Neutrophil (primary cell): ENCODE results near the gene GMNN.
A peak's percentile ranks its signal among the peaks of the same experiment; 100 is the strongest.

Experiments
- H3K27ac ChIP-seq: fragments of 200-600 bp; sonication (generic); 2 replicates; pipeline ENCODE4 v1.5.1; 2016; ENCODE audit warnings: mild to moderate bottlenecking, moderate library complexity
- H3K27me3 ChIP-seq: fragments of 200-600 bp; sonication (generic); 2 replicates; pipeline ENCODE4 v1.6.0; 2016; ENCODE audit warnings: mild to moderate bottlenecking
- H3K36me3 ChIP-seq: fragments of 200-600 bp; sonication (generic); 2 replicates; pipeline ENCODE4 v1.5.1; 2017
- H3K4me1 ChIP-seq, 2 experiments: fragments of 200-600 bp in 1 of 2; sonication (generic) in 1 of 2; 1 replicate in 1 of 2; 2 replicates in 1 of 2; pipeline versions ENCODE4 v1.5.1 to v1.6.1; 2013 to 2016; ENCODE audit warnings: low read depth in 1 of 2, low read length in 1 of 2, mild to moderate bottlenecking in 1 of 2, moderate library complexity in 1 of 2; ENCODE audit not compliant: control insufficient read depth in 1 of 2, insufficient read depth in 1 of 2
- H3K4me3 ChIP-seq, 2 experiments: fragments of 200-600 bp in 1 of 2; sonication (generic) in 1 of 2; 1 replicate in 1 of 2; 2 replicates in 1 of 2; pipeline ENCODE4 v1.5.1; 2013 to 2016; ENCODE audit warnings: low read depth in 1 of 2, low read length in 1 of 2, mild to moderate bottlenecking in 1 of 2, moderate library complexity in 1 of 2
- H3K9me3 ChIP-seq: fragments of 200-600 bp; sonication (generic); 2 replicates; pipeline ENCODE4 v1.5.1; 2016
- TF ChIP-seq, protein P1 (sequence below): fragments of 200-600 bp; sonication (generic); IDR thresholded peaks from 2 replicates; pipeline ENCODE4 v1.5.1; 2016; ENCODE audit warnings: antibody characterized with exemption

The GMNN gene

DNA sequence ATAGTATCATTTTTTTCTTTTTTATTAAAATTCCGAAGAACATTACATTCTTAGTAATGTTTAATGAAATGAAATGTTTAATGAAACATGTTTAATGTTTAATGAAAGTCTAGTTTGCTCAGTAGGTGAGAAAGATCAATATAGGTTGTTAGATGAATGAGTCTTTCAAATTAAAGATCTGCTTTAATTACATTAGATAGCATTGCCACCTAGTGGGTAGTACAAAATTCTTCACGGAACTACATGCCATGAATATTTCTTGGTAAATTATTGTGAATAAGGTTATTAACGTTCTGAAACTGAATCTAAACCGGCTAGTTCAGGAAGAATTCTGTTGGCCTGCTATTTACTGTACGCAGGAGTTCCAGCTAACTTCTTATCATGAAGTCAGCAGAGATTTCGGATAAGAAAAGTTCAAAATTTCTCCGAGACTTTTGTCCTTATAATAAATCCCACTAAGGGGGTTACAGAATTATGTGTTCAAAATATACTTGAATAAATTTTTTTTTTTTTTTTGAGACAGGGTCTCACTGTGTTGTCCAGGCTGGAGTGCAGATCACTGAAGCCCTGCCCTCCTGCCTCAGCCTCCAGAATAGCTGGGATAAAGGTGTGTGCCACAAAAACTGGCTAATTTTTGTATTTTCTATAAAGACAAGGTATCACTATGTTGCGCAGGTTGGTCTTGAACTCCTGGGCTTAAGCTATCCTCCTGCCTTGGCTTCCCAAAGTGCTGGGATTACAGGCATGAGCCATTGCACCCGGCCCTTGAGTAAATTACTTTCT, 7.9 kb upstream of the GMNN start:
- no peaks in the 10 kb centered on the region for H3K4me1 ChIP-seq
- no peaks in the 10 kb centered on the region for H3K36me3 ChIP-seq
- no peaks in the 10 kb centered on the region for H3K27me3 ChIP-seq
- H3K4me3 ChIP-seq, result no peak overlapping the region
- H3K27ac ChIP-seq, result no peak overlapping the region
- H3K9me3 ChIP-seq, result no peaks in the 10 kb centered on the region
- TF ChIP-seq, protein P1, sequence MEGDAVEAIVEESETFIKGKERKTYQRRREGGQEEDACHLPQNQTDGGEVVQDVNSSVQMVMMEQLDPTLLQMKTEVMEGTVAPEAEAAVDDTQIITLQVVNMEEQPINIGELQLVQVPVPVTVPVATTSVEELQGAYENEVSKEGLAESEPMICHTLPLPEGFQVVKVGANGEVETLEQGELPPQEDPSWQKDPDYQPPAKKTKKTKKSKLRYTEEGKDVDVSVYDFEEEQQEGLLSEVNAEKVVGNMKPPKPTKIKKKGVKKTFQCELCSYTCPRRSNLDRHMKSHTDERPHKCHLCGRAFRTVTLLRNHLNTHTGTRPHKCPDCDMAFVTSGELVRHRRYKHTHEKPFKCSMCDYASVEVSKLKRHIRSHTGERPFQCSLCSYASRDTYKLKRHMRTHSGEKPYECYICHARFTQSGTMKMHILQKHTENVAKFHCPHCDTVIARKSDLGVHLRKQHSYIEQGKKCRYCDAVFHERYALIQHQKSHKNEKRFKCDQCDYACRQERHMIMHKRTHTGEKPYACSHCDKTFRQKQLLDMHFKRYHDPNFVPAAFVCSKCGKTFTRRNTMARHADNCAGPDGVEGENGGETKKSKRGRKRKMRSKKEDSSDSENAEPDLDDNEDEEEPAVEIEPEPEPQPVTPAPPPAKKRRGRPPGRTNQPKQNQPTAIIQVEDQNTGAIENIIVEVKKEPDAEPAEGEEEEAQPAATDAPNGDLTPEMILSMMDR, result no peak

DNA sequence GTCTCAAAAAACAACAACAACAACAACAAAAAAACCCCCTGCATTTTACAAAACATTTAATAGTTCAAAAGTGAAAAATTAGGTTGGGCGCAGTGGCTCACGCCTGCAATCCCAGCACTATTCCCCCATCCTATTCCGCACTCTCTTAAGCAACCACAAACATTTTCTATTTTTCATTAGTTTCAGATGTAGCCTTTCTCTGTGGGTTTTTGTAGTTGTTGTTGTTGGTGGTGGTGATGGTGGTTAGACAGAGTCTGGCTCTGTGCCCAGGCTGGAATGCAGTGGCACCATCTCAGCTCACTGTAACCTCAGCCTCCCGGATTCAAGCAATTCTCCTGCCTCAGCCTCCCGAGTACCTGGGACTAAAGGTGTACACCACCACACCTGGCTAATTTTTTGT, 6.4 kb upstream of the GMNN start:
- no peaks in the 10 kb centered on the region for H3K27me3 ChIP-seq
- H3K27ac ChIP-seq, result no peak overlapping the region
- no peak overlapping the region for H3K4me3 ChIP-seq
- H3K36me3 ChIP-seq, result no peaks in the 10 kb centered on the region
- TF ChIP-seq, protein P1, result no peak
- no peaks in the 10 kb centered on the region for H3K4me1 ChIP-seq
- no peaks in the 10 kb centered on the region for H3K9me3 ChIP-seq

GRCh38 chr6:24775520-24776058, 852 bp downstream of the GMNN start:
- no peaks in the 10 kb centered on the region for H3K36me3 ChIP-seq
- peak overlapping the region; percentile 98 to 99 for H3K4me3 ChIP-seq
- TF ChIP-seq, protein P1, result no peak
- peaks cover 21% of the 10 kb centered on the region in 2 experiments for H3K4me1 ChIP-seq
- H3K27me3 ChIP-seq, result no peaks in the 10 kb centered on the region
- H3K27ac ChIP-seq, result peak overlapping the region; percentile 86
- no peaks in the 10 kb centered on the region for H3K9me3 ChIP-seq

GRCh38 chr6:24777227-24777626, 2.5 kb downstream of the GMNN start:
- Histone ChIP-seq H3K36me3 (no peaks in the 10 kb centered on the region), H3K9me3 (no peaks in the 10 kb centered on the region), H3K4me3 (no peak overlapping the region), H3K27ac (no peak overlapping the region), H3K4me1 (peaks cover 21% of the 10 kb centered on the region in 2 experiments), H3K27me3 (no peaks in the 10 kb centered on the region)
- TF ChIP-seq, protein P1, result no peak

DNA sequence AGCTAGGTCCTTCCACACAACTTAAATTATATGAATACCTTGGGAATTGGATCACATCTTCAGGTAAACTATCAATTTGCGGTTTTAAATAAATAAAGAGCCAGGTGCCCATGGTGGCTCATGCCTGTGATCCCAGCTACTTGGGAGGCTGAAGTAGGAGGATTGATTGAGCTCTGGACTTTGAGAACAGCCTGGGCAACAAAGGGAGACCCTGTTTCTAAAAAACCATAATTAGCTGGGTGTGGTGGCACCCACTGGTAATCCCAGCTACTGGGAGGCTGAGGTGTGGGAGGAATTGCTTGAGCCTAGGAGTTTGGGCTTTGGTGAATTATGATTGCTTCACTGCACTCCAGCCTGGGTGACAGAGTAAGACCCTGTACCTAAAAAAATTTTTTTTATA, 3.4 kb downstream of the GMNN start:
- TF ChIP-seq, protein P1, result no peak
- no peak overlapping the region for H3K4me3 ChIP-seq
- H3K27me3 ChIP-seq, result no peaks in the 10 kb centered on the region
- no peaks in the 10 kb centered on the region for H3K36me3 ChIP-seq
- H3K27ac ChIP-seq, result no peak overlapping the region
- peaks cover 21% of the 10 kb centered on the region in 2 experiments for H3K4me1 ChIP-seq
- no peaks in the 10 kb centered on the region for H3K9me3 ChIP-seq
